SK-N-SH (cell line): ENCODE data around the gene HSPB1. TPM values are rescaled to one million over a fixed set of nuclear protein-coding genes. Genes with fewer than 3 reads are reported as not detected.
"Not testable (repeated sequence)": the region's sequence is repeated elsewhere in the genome, so short reads cannot be mapped to it uniquely, and the experiment has no call there.

Experiments
- CTCF ChIA-PET: fragments of 300-600, 350-600 bp; formaldehyde crosslinking; extraction: SDS; loops from one replicate; lab custom pipeline; 2021; lab: Yijun Ruan, JAX
- POLR2A ChIA-PET: fragments of 350-600 bp; sonication (Branson Sonifier 250); formaldehyde crosslinking; extraction: SDS; loops from one replicate; lab custom pipeline; 2020; ENCODE audit warnings: antibody characterized with exemption, inconsistent platforms; lab: Yijun Ruan, JAX
- DNase-seq: peaks from one replicate; pipeline ENCODE4 v3.0.0; 2012
- H2AFZ ChIP-seq: fragments of 200-600 bp; sonication (generic); 2 replicates; pipeline ENCODE4 v1.8.1; 2016; ENCODE audit warnings: antibody characterized with exemption, mild to moderate bottlenecking, low read depth
- H3F3A ChIP-seq: fragments of 200-600 bp; sonication (generic); replicated peaks from 2 replicates; pipeline ENCODE3; 2016; ENCODE audit warnings: antibody characterized with exemption, mild to moderate bottlenecking; ENCODE audit not compliant: insufficient read depth
- H3K27ac ChIP-seq, 2 experiments: fragments of 200-500 bp in 1 of 2; fragments of 200-600 bp in 1 of 2; sonication (Bioruptor generic) in 1 of 2; sonication (generic), shearing (Covaris generic) in 1 of 2; 2 replicates each; pipeline versions ENCODE4 v1.5.1 to v1.6.1; 2014 to 2016; ENCODE audit warnings: low read depth in 2 of 2, inconsistent platforms in 1 of 2, low read length in 1 of 2, mild to moderate bottlenecking in 1 of 2, mixed read lengths in 1 of 2
- H3K27me3 ChIP-seq: fragments of 200-600 bp; sonication (generic), shearing (Covaris generic); 2 replicates; pipeline ENCODE4 v1.6.1; 2016; ENCODE audit warnings: mixed run types; ENCODE audit not compliant: insufficient read depth
- H3K36me3 ChIP-seq, 2 experiments: fragments of 200-500 bp in 1 of 2; fragments of 200-600 bp in 1 of 2; sonication (Bioruptor generic) in 1 of 2; sonication (generic) in 1 of 2; replicated peaks in 1 of 2; 2 replicates each; pipeline versions ENCODE3 to v1.5.1; 2014 to 2016; ENCODE audit warnings: low read length in 1 of 2, mild to moderate bottlenecking in 1 of 2; ENCODE audit not compliant: insufficient read depth in 2 of 2, control insufficient read depth in 1 of 2
- H3K4me1 ChIP-seq, 2 experiments: fragments of 200-500 bp in 1 of 2; fragments of 200-600 bp in 1 of 2; sonication (Bioruptor generic) in 1 of 2; sonication (generic), shearing (Covaris generic) in 1 of 2; 2 replicates each; pipeline versions ENCODE4 v1.5.1 to v1.6.1; 2014 to 2016; ENCODE audit warnings: low read depth in 1 of 2, low read length in 1 of 2, mixed run types in 1 of 2; ENCODE audit not compliant: insufficient read depth in 2 of 2, control insufficient read depth in 1 of 2
- H3K4me2 ChIP-seq: fragments of 200-600 bp; sonication (generic), shearing (Covaris generic); 2 replicates; pipeline ENCODE4 v1.6.1; 2017; ENCODE audit warnings: mixed run types
- H3K4me3 ChIP-seq, 2 experiments: fragments of 200-500 bp in 1 of 2; fragments of 200-600 bp in 1 of 2; sonication (Bioruptor generic) in 1 of 2; sonication (generic), shearing (Covaris generic) in 1 of 2; 2 replicates each; pipeline versions ENCODE4 v1.5.1 to v1.8.1; 2014 to 2016; ENCODE audit warnings: low read depth in 2 of 2, inconsistent platforms in 1 of 2, low read length in 1 of 2, mild to moderate bottlenecking in 1 of 2, mixed read lengths in 1 of 2, moderate library complexity in 1 of 2
- H3K79me2 ChIP-seq: fragments of 200-600 bp; sonication (generic); 2 replicates; pipeline ENCODE4 v1.8.1; 2017; ENCODE audit warnings: mild to moderate bottlenecking; ENCODE audit not compliant: insufficient read depth
- H3K9ac ChIP-seq: fragments of 200-600 bp; sonication (generic); 2 replicates; pipeline ENCODE4 v1.6.1; 2017; ENCODE audit warnings: mixed run types
- H3K9me2 ChIP-seq: fragments of 200-600 bp; sonication (generic); 2 replicates; pipeline ENCODE4 v1.6.1; 2017; ENCODE audit warnings: mixed run types
- H3K9me3 ChIP-seq: fragments of 200-600 bp; sonication (generic); 2 replicates; pipeline ENCODE4 v1.6.1; 2017; ENCODE audit warnings: mixed run types, mild to moderate bottlenecking, moderate library complexity
- H4K20me1 ChIP-seq: fragments of 200-600 bp; sonication (generic); 2 replicates; pipeline ENCODE4 v1.6.1; 2017; ENCODE audit warnings: mild to moderate bottlenecking, mixed run types; ENCODE audit not compliant: insufficient read depth
- IRF3 ChIP-seq: fragments of 150-350 bp; IDR thresholded peaks from 2 replicates; pipeline ENCODE4 v1.6.1; 2016; ENCODE audit warnings: mild to moderate bottlenecking, low read depth, low read length
- RAD21 ChIP-seq: IDR thresholded peaks from 2 replicates; pipeline ENCODE4 v1.6.1; 2012; ENCODE audit warnings: mild to moderate bottlenecking, low read length
- TAF1 ChIP-seq: IDR thresholded peaks from 2 replicates; pipeline ENCODE4 v1.6.1; 2012; ENCODE audit warnings: low read depth, mild to moderate bottlenecking, low read length, moderate library complexity, borderline replicate concordance
- YY1 ChIP-seq: IDR thresholded peaks from 2 replicates; pipeline ENCODE4 v1.4.0; 2012; ENCODE audit warnings: low read depth, mild to moderate bottlenecking
- WGBS: methylation state at CpG from one replicate; pipeline ENCODE4 v1.1.6; 2017; ENCODE audit warnings: low lambda C conversion rate; 5-methylcytosine and 5-hydroxymethylcytosine counted together
- polyA plus RNA-seq, 3 experiments: library from polyadenylated mRNA; depleted of rRNA; stranded (reverse); fragments of >200 nt; gene quantifications; 2 replicates each; pipeline ENCODE4 v1.2.3, GENCODE V29; 2012

HSPB1 gene
- polyA plus RNA-seq, 1 of the 3 experiments (the other 2 are of a cell fraction): 824 TPM

- TF ChIP-seq RAD21 (no peak), TAF1 (no peak)
Observed at GRCh38 chr7:76268376-76268775, 34.1 kb upstream of the HSPB1 start (continued).

DNA sequence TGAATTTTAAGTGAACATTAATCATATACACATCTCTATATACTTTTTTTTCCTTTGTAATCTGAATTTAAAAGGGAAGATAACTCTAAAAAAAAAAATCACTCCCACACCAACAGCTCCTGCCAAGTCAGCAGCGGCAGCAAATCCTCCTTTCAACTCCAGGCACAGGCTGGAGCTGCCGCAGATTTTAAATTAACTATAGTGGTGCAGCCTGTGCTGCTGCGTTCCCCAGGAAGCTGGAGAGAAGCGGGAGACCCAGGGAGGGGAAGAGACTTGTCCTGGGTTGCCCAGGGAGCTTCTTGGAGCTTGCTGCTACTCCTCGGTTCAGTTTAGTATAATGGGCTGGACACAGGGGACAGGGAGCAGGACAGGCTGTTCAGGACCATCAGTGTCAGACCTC, 32.6 kb upstream of the HSPB1 start:
- no peaks in the 10 kb centered on the region for H3K36me3 ChIP-seq
- no peak overlapping the region for H3K27ac ChIP-seq
- H3F3A ChIP-seq: no peaks in the 10 kb centered on the region
- H2AFZ ChIP-seq: no peak overlapping the region
- H4K20me1 ChIP-seq: no peaks in the 10 kb centered on the region
- H3K27me3 ChIP-seq: no peaks in the 10 kb centered on the region
- no peak overlapping the region for H3K4me2 ChIP-seq
- H3K79me2 ChIP-seq: no peaks in the 10 kb centered on the region
- no peak overlapping the region for H3K9ac ChIP-seq
- no peaks in the 10 kb centered on the region for H3K9me2 ChIP-seq
- TF ChIP-seq YY1: no peak
- TF ChIP-seq, all 33 proteins: peak for 0
- no peak overlapping the region for H3K4me3 ChIP-seq
- CTCF ChIA-PET: interaction anchor here (1.6 to 7.6 kb wide), 4 partner anchors 22 to 92 kb away, joined by 11 to 62 read pairs (median 12); partner anchors contain the start of gene SRRM3
- POLR2A ChIA-PET: no interaction called here
- no peak for DNase-seq
- 80% methylated on average over 5 of the region's 5 CpGs for WGBS
- no peaks in the 10 kb centered on the region for H3K9me3 ChIP-seq
- no peaks in the 10 kb centered on the region for H3K4me1 ChIP-seq

GRCh38 chr7:76271384-76271783, 31.1 kb upstream of the HSPB1 start:
- H3K4me3 ChIP-seq, H3K27ac ChIP-seq, H3K9me3 ChIP-seq, H3K9me2 ChIP-seq, H2AFZ ChIP-seq, H3K4me2 ChIP-seq, H3K9ac ChIP-seq, H3K27me3 ChIP-seq, H3K4me1 ChIP-seq, H3K79me2 ChIP-seq, DNase-seq, H4K20me1 ChIP-seq, H3K36me3 ChIP-seq, POLR2A ChIA-PET, H3F3A ChIP-seq: not testable (repeated sequence)
- CTCF ChIA-PET: interaction anchor here (0.6 to 9.7 kb wide), 6 partner anchors 9 to 149 kb away, joined by 4 to 90 read pairs (median 10); partner anchors contain the start of gene SRRM3
- 55% methylated on average over 2 of the region's 2 CpGs for WGBS

- no peak for DNase-seq
- H3K79me2 ChIP-seq: no peaks in the 10 kb centered on the region
- H2AFZ ChIP-seq: no peak overlapping the region
- H3F3A ChIP-seq: no peaks in the 10 kb centered on the region
- ChIA-PET POLR2A (no interaction called here), CTCF (interaction anchor here (7.6 to 9.7 kb wide), 2 partner anchors 9 to 94 kb away, joined by 62 to 90 read pairs; no protein-coding TSS in a partner anchor)
- H3K27me3 ChIP-seq: no peaks in the 10 kb centered on the region
- no peaks in the 10 kb centered on the region for H3K9me3 ChIP-seq
- H3K9ac ChIP-seq: no peak overlapping the region
- WGBS: 88% methylated on average over 6 of the region's 6 CpGs
- no peak for TF ChIP-seq IRF3
- H3K9me2 ChIP-seq: no peaks in the 10 kb centered on the region
- H3K27ac ChIP-seq: no peak overlapping the region
- H3K4me2 ChIP-seq: no peak overlapping the region
- no peaks in the 10 kb centered on the region for H3K36me3 ChIP-seq
- H4K20me1 ChIP-seq: no peaks in the 10 kb centered on the region
- no peak overlapping the region for H3K4me3 ChIP-seq
- no peaks in the 10 kb centered on the region for H3K4me1 ChIP-seq
Observed at GRCh38 chr7:76272142-76272541, 30.3 kb upstream of the HSPB1 start.
